Subcutaneous abdominal adipose tissue (tissue), 5 donors: Measurements from ENCODE around the gene VPS4A.

ENCODE experiments used
- H3K27ac ChIP-seq: one replicate; pipeline ENCODE4 v1.7.0; 2013; ENCODE audit warnings: low read depth, mild to moderate bottlenecking, inconsistent platforms, low read length, moderate library complexity
- H3K27me3 ChIP-seq, 5 donors: one replicate each; pipeline ENCODE4 v1.7.0; 2013; ENCODE audit warnings: low read length in 5 of 5, inconsistent platforms in 1 of 5; ENCODE audit not compliant: control insufficient read depth in 5 of 5, insufficient read depth in 4 of 5
- H3K36me3 ChIP-seq, 5 donors: one replicate each; pipeline ENCODE4 v1.7.0; 2013; ENCODE audit warnings: low read length in 5 of 5; ENCODE audit not compliant: control insufficient read depth in 5 of 5, insufficient read depth in 5 of 5
- H3K4me1 ChIP-seq, 5 donors: one replicate each; pipeline ENCODE4 v1.7.0; 2013; ENCODE audit warnings: low read length in 5 of 5, mild to moderate bottlenecking in 3 of 5, moderate library complexity in 1 of 5; ENCODE audit not compliant: control insufficient read depth in 5 of 5, insufficient read depth in 5 of 5
- H3K4me3 ChIP-seq, 5 donors: one replicate each; pipeline ENCODE4 v1.7.0; 2013; ENCODE audit warnings: low read length in 5 of 5, low read depth in 1 of 5
- H3K9ac ChIP-seq, 5 donors: one replicate each; pipeline ENCODE4 v1.7.0; 2013; ENCODE audit warnings: low read length in 5 of 5, mild to moderate bottlenecking in 4 of 5, moderate library complexity in 3 of 5
- H3K9me3 ChIP-seq, 5 donors: one replicate each; pipeline ENCODE4 v1.7.0; 2013; ENCODE audit warnings: low read length in 5 of 5; ENCODE audit not compliant: control insufficient read depth in 5 of 5
- donor health status: healthy.
- donor health status: healthy.
- donor health status: healthy.
- donor health status: healthy.
- donor health status: healthy.

The VPS4A gene

GRCh38 chr16:69338557-69339288 is 27.6 kb downstream of the VPS4A start:
- Histone ChIP-seq H3K27ac (peak overlapping the region; percentile 94), H3K36me3 (peaks cover 19 to 45% (median 40%) of the 10 kb centered on the region in 5 donors), H3K9ac (peak overlapping the region; percentile 77 to 98 (median 90)), H3K4me1 (peaks cover 10 to 35% (median 26%) of the 10 kb centered on the region in 5 donors), H3K4me3 (peak overlapping the region; percentile 76 to 94 (median 82)), H3K27me3 (no peaks in the 10 kb centered on the region), H3K9me3 (no peaks in the 10 kb centered on the region)

GRCh38 chr16:69339289-69340094 is 28.3 kb downstream of the VPS4A start, which contains the start of the genes COG8 and NIP7:
TSS of gene COG8 (minus strand) at chr16:69339564. CDS start at chr16:69339552, 12 bp downstream.
TSS of gene NIP7 (plus strand) at chr16:69339772. CDS start at chr16:69339830, 58 bp downstream.
- H3K9me3 ChIP-seq = no peaks in the 10 kb centered on the region
- peak within 1 kb of the TSS; percentile 77 to 98 (median 92) for H3K9ac ChIP-seq
- peak within 1 kb of the TSS; percentile 76 to 94 (median 83) for H3K4me3 ChIP-seq
- H3K4me1 ChIP-seq = peaks cover 10 to 35% (median 26%) of the 10 kb centered on the region in 5 donors
- H3K36me3 ChIP-seq = peaks cover 19 to 39% (median 36%) of the 10 kb centered on the region in 5 donors
- H3K27ac ChIP-seq = peak within 1 kb of the TSS; percentile 94
- no peaks in the 10 kb centered on the region for H3K27me3 ChIP-seq

GRCh38 chr16:69340095-69340644 is 29.0 kb downstream of the VPS4A start:
- Histone ChIP-seq H3K4me1 (peaks cover 10 to 35% (median 26%) of the 10 kb centered on the region in 5 donors), H3K9me3 (no peaks in the 10 kb centered on the region), H3K4me3 (peak overlapping the region; percentile 76 to 94 (median 83)), H3K27me3 (no peaks in the 10 kb centered on the region), H3K36me3 (peaks cover 19 to 33% (median 29%) of the 10 kb centered on the region in 5 donors), H3K9ac (peak overlapping the region; percentile 77 to 98 (median 92)), H3K27ac (peak overlapping the region; percentile 94)

- no peak overlapping the region for H3K9ac ChIP-seq
- peaks cover 13 to 18% (median 18%) of the 10 kb centered on the region in 5 donors for H3K36me3 ChIP-seq
- no peaks in the 10 kb centered on the region for H3K9me3 ChIP-seq
- no peaks in the 10 kb centered on the region for H3K27me3 ChIP-seq
- no peak overlapping the region for H3K4me3 ChIP-seq
- H3K27ac ChIP-seq = no peak overlapping the region
- H3K4me1 ChIP-seq = peaks cover 7 to 17% (median 10%) of the 10 kb centered on the region in 5 donors
These were observed 33.0 kb downstream of the VPS4A start for GRCh38 chr16:69344171-69344570.

GRCh38 chr16:69345923-69346322 is 34.8 kb downstream of the VPS4A start:
- no peak overlapping the region for H3K4me3 ChIP-seq
- H3K4me1 ChIP-seq = peaks cover 0 to 4% (median 1%) of the 10 kb centered on the region in 5 donors
- H3K36me3 ChIP-seq = peaks cover 14 to 26% (median 24%) of the 10 kb centered on the region in 5 donors
- H3K27ac ChIP-seq = no peak overlapping the region
- no peaks in the 10 kb centered on the region for H3K27me3 ChIP-seq
- no peaks in the 10 kb centered on the region for H3K9me3 ChIP-seq
- no peak overlapping the region for H3K9ac ChIP-seq

GRCh38 chr16:69346683-69347082 is 35.5 kb downstream of the VPS4A start:
- no peak overlapping the region for H3K4me3 ChIP-seq
- H3K27ac ChIP-seq = no peak overlapping the region
- H3K36me3 ChIP-seq = peaks cover 12 to 22% (median 18%) of the 10 kb centered on the region in 5 donors
- no peak overlapping the region for H3K9ac ChIP-seq
- no peaks in the 10 kb centered on the region for H3K27me3 ChIP-seq
- no peaks in the 10 kb centered on the region for H3K9me3 ChIP-seq
- H3K4me1 ChIP-seq = no peaks in the 10 kb centered on the region

GRCh38 chr16:69348222-69348621 is 37.1 kb downstream of the VPS4A start:
- no peak overlapping the region for H3K27ac ChIP-seq
- no peaks in the 10 kb centered on the region for H3K9me3 ChIP-seq
- H3K9ac ChIP-seq = no peak overlapping the region
- H3K36me3 ChIP-seq = peaks cover 1 to 25% (median 17%) of the 10 kb centered on the region in 5 donors
- no peaks in the 10 kb centered on the region for H3K27me3 ChIP-seq
- H3K4me3 ChIP-seq = no peak overlapping the region
- no peaks in the 10 kb centered on the region for H3K4me1 ChIP-seq

GRCh38 chr16:69349536-69349935 is 38.4 kb downstream of the VPS4A start:
- Histone ChIP-seq H3K9ac (no peak overlapping the region), H3K9me3 (no peaks in the 10 kb centered on the region), H3K27me3 (no peaks in the 10 kb centered on the region), H3K4me3 (no peak overlapping the region), H3K4me1 (no peaks in the 10 kb centered on the region), H3K27ac (no peak overlapping the region), H3K36me3 (peaks cover 0 to 24% (median 18%) of the 10 kb centered on the region in 5 donors)

- H3K4me1 ChIP-seq = no peaks in the 10 kb centered on the region
- no peaks in the 10 kb centered on the region for H3K27me3 ChIP-seq
- no peak overlapping the region for H3K4me3 ChIP-seq
- H3K27ac ChIP-seq = no peak overlapping the region
- H3K9me3 ChIP-seq = no peaks in the 10 kb centered on the region
- no peak overlapping the region for H3K9ac ChIP-seq
- H3K36me3 ChIP-seq = peaks cover 2 to 30% (median 22%) of the 10 kb centered on the region in 5 donors
These were observed 39.5 kb downstream of the VPS4A start for GRCh38 chr16:69350536-69351133.
